Mesendoderm (in vitro differentiated cells): ENCODE measurements around the gene DNAJB1.
"Not testable (repeated sequence)": the region's sequence is repeated elsewhere in the genome, so short reads cannot be mapped to it uniquely, and the experiment has no call there.

Experiments used
- DNase-seq: peaks from one replicate; pipeline ENCODE4 v3.0.0; 2013
- H2AK5ac ChIP-seq: 2 replicates; pipeline ENCODE4 v1.6.1; 2013; ENCODE audit warnings: low read length, inconsistent platforms
- H2BK120ac ChIP-seq: 2 replicates; pipeline ENCODE4 v1.6.1; 2013; ENCODE audit warnings: low read depth, mild to moderate bottlenecking, low read length, moderate library complexity, mixed read lengths
- H2BK15ac ChIP-seq: replicated peaks from 2 replicates; pipeline ENCODE4 v1.6.1; 2013; ENCODE audit warnings: low read depth, mild to moderate bottlenecking, moderate library complexity
- H2BK5ac ChIP-seq: 2 replicates; pipeline ENCODE4 v1.6.1; 2013; ENCODE audit warnings: low read length, inconsistent platforms
- H3K18ac ChIP-seq: 2 replicates; pipeline ENCODE4 v1.6.1; 2013; ENCODE audit warnings: mild to moderate bottlenecking, low read length, mixed read lengths
- H3K23ac ChIP-seq: one replicate; pipeline ENCODE4 v1.6.1; 2013; ENCODE audit warnings: low read length
- H3K27ac ChIP-seq: 2 replicates; pipeline ENCODE4 v1.5.1; 2013; ENCODE audit warnings: low read depth, mild to moderate bottlenecking, inconsistent platforms, low read length, moderate library complexity
- H3K27me3 ChIP-seq: 2 replicates; pipeline ENCODE4 v1.6.1; 2013; ENCODE audit warnings: low read length, control low read depth, mild to moderate bottlenecking, inconsistent platforms; ENCODE audit not compliant: insufficient read depth, poor library complexity
- H3K36me3 ChIP-seq: 2 replicates; pipeline ENCODE4 v1.6.1; 2013; ENCODE audit warnings: low read length, inconsistent platforms; ENCODE audit not compliant: control insufficient read depth, insufficient read depth
- H3K4ac ChIP-seq: one replicate; pipeline ENCODE4 v1.6.1; 2013; ENCODE audit warnings: low read depth, mild to moderate bottlenecking, low read length, moderate library complexity
- H3K4me1 ChIP-seq: 2 replicates; pipeline ENCODE4 v1.6.1; 2013; ENCODE audit warnings: low read depth, low read length, inconsistent platforms; ENCODE audit not compliant: control insufficient read depth
- H3K4me2 ChIP-seq: 2 replicates; pipeline ENCODE4 v1.6.1; 2013; ENCODE audit warnings: low read length
- H3K4me3 ChIP-seq: 2 replicates; pipeline ENCODE4 v1.5.1; 2013; ENCODE audit warnings: mild to moderate bottlenecking, low read length
- H3K56ac ChIP-seq: one replicate; pipeline ENCODE4 v1.6.1; 2013; ENCODE audit warnings: low read length
- H3K79me1 ChIP-seq: 2 replicates; pipeline ENCODE4 v1.6.1; 2013; ENCODE audit warnings: low read length, inconsistent platforms
- H3K79me2 ChIP-seq: 2 replicates; pipeline ENCODE4 v1.6.1; 2013; ENCODE audit warnings: mild to moderate bottlenecking, low read length; ENCODE audit not compliant: control insufficient read depth, insufficient read depth
- H3K9ac ChIP-seq: 2 replicates; pipeline ENCODE4 v1.6.1; 2013; ENCODE audit warnings: low read length, inconsistent platforms
- H4K5ac ChIP-seq: one replicate; pipeline ENCODE4 v1.6.1; 2013; ENCODE audit warnings: low read length
- H4K8ac ChIP-seq: one replicate; pipeline ENCODE4 v1.6.1; 2013; ENCODE audit warnings: low read depth, mild to moderate bottlenecking, control low read depth, low read length, moderate library complexity
- WGBS: extraction: QIAGEN DNeasy Blood & Tissue Kit; methylation state at CpG from one replicate; pipeline ENCODE4 v1.1.7; 2013; ENCODE audit warnings: low lambda C conversion rate, missing lambda C conversion rate; ENCODE audit not compliant: insufficient coverage; ENCODE audit errors: extremely low coverage; 5-methylcytosine and 5-hydroxymethylcytosine counted together

DNAJB1 gene

GRCh38 chr19:14564652-14565297 is 46.6 kb upstream of the DNAJB1 start:
- not testable (repeated sequence) for H3K4me3 ChIP-seq, H4K8ac ChIP-seq, H2BK15ac ChIP-seq, H3K27me3 ChIP-seq, H4K5ac ChIP-seq, H3K4ac ChIP-seq, H3K4me1 ChIP-seq, H3K9ac ChIP-seq, H3K18ac ChIP-seq, H3K56ac ChIP-seq, H2AK5ac ChIP-seq, H2BK5ac ChIP-seq, H2BK120ac ChIP-seq, DNase-seq, H3K36me3 ChIP-seq, H3K4me2 ChIP-seq, H3K23ac ChIP-seq, H3K27ac ChIP-seq
- Histone ChIP-seq H3K79me2 (peaks cover 10% of the 10 kb centered on the region), H3K79me1 (peaks cover 12% of the 10 kb centered on the region)
- WGBS, result no CpG with 5 or more reads among the region's 22 CpGs

- H3K4me1 ChIP-seq, result peaks cover 5% of the 10 kb centered on the region
- H3K18ac ChIP-seq, result no peak overlapping the region
- H3K79me2 ChIP-seq, result peaks cover 10% of the 10 kb centered on the region
- no peak overlapping the region for H2BK15ac ChIP-seq
- H2BK5ac ChIP-seq, result no peak overlapping the region
- H3K4me2 ChIP-seq, result no peak overlapping the region
- no peak overlapping the region for H4K8ac ChIP-seq
- H3K23ac ChIP-seq, result no peak overlapping the region
- no peak overlapping the region for H2BK120ac ChIP-seq
- no peak overlapping the region for H3K27ac ChIP-seq
- H3K36me3 ChIP-seq, result no peaks in the 10 kb centered on the region
- H2AK5ac ChIP-seq, result no peak overlapping the region
- H3K79me1 ChIP-seq, result peaks cover 9% of the 10 kb centered on the region
- no peak overlapping the region for H3K9ac ChIP-seq
- H4K5ac ChIP-seq, result no peak overlapping the region
- DNase-seq, result peak; percentile 84
- no peak overlapping the region for H3K56ac ChIP-seq
- no CpG with 5 or more reads among the region's 33 CpGs for WGBS
- no peak overlapping the region for H3K4ac ChIP-seq
- no peaks in the 10 kb centered on the region for H3K27me3 ChIP-seq
- H3K4me3 ChIP-seq, result no peak overlapping the region
Measured at GRCh38 chr19:14563989-14564651, 45.9 kb upstream of the DNAJB1 start.

DNA sequence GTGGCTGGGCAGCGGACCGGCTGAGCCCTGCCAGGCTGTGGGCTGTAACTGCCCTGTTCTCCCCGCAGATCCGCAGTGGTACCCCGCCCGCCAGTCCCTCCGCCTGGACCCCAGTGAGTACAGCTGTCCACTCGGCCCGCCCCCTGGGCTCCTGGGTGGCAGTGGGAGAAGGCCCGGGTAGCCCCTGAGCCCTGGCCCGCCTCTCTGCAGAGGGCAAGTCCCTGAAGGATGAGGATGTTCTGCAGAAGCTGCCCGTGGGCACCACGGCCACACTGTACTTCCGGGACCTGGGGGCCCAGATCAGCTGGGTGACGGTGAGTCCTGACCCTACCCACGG is 45.4 kb upstream of the DNAJB1 start:
- no peak overlapping the region for H2BK5ac ChIP-seq
- H2BK120ac ChIP-seq, result no peak overlapping the region
- H3K27me3 ChIP-seq, result no peaks in the 10 kb centered on the region
- H4K5ac ChIP-seq, result no peak overlapping the region
- no peak overlapping the region for H2BK15ac ChIP-seq
- peaks cover 12% of the 10 kb centered on the region for H3K79me2 ChIP-seq
- H3K23ac ChIP-seq, result no peak overlapping the region
- H3K4me2 ChIP-seq, result no peak overlapping the region
- no peak overlapping the region for H2AK5ac ChIP-seq
- no peak overlapping the region for H4K8ac ChIP-seq
- peaks cover 11% of the 10 kb centered on the region for H3K79me1 ChIP-seq
- H3K4ac ChIP-seq, result no peak overlapping the region
- no CpG with 5 or more reads among the region's 16 CpGs for whole genome bisulfite sequencing
- peaks cover 5% of the 10 kb centered on the region for H3K4me1 ChIP-seq
- H3K56ac ChIP-seq, result no peak overlapping the region
- no peak for DNase-seq
- no peak overlapping the region for H3K18ac ChIP-seq
- no peak overlapping the region for H3K9ac ChIP-seq
- H3K4me3 ChIP-seq, result no peak overlapping the region
- no peak overlapping the region for H3K27ac ChIP-seq
- no peaks in the 10 kb centered on the region for H3K36me3 ChIP-seq

GRCh38 chr19:14562660-14563589 is 44.7 kb upstream of the DNAJB1 start:
- WGBS, result no CpG with 5 or more reads among the region's 23 CpGs
- Histone ChIP-seq H4K5ac (no peak overlapping the region), H4K8ac (no peak overlapping the region), H2AK5ac (no peak overlapping the region), H3K27ac (no peak overlapping the region), H3K4me1 (peaks cover 7% of the 10 kb centered on the region), H3K4me2 (no peak overlapping the region), H2BK120ac (no peak overlapping the region), H3K23ac (no peak overlapping the region), H2BK15ac (no peak overlapping the region), H3K4ac (no peak overlapping the region), H3K79me1 (peaks cover 10% of the 10 kb centered on the region), H3K9ac (peak overlapping the region; percentile 27), H3K27me3 (no peaks in the 10 kb centered on the region), H3K18ac (no peak overlapping the region), H3K4me3 (no peak overlapping the region), H3K36me3 (no peaks in the 10 kb centered on the region), H3K79me2 (peaks cover 12% of the 10 kb centered on the region), H3K56ac (peak overlapping the region; percentile 70), H2BK5ac (no peak overlapping the region)
- no peak for DNase-seq

GRCh38 chr19:14561847-14562351 is 43.7 kb upstream of the DNAJB1 start:
- no peak overlapping the region for H4K8ac ChIP-seq
- no CpG with 5 or more reads among the region's 22 CpGs for WGBS
- no peak overlapping the region for H2BK120ac ChIP-seq
- H3K4ac ChIP-seq, result no peak overlapping the region
- H2BK5ac ChIP-seq, result no peak overlapping the region
- peak overlapping the region; percentile 43 for H3K9ac ChIP-seq
- peaks cover 10% of the 10 kb centered on the region for H3K79me1 ChIP-seq
- peak overlapping the region; percentile 45 for H3K23ac ChIP-seq
- peak; percentile 53 for DNase-seq
- H3K56ac ChIP-seq, result peak overlapping the region; percentile 50
- H2AK5ac ChIP-seq, result no peak overlapping the region
- no peaks in the 10 kb centered on the region for H3K36me3 ChIP-seq
- H3K18ac ChIP-seq, result no peak overlapping the region
- H3K4me2 ChIP-seq, result no peak overlapping the region
- peaks cover 7% of the 10 kb centered on the region for H3K4me1 ChIP-seq
- H3K27ac ChIP-seq, result peak overlapping the region; percentile 59
- H3K27me3 ChIP-seq, result no peaks in the 10 kb centered on the region
- H2BK15ac ChIP-seq, result no peak overlapping the region
- H4K5ac ChIP-seq, result no peak overlapping the region
- no peak overlapping the region for H3K4me3 ChIP-seq
- H3K79me2 ChIP-seq, result peaks cover 12% of the 10 kb centered on the region
